ENCODE results near the gene GNB1. TPM values are rescaled to one million over a fixed set of nuclear protein-coding genes. Genes with fewer than 3 reads are reported as not detected.
A peak's percentile ranks its signal among the peaks of the same experiment; 100 is the strongest.

Gene GNB1
- total and polyA plus RNA-seq, 9 of the 15 experiments (the other 6 are each of a cell fraction or from before 2014, with no cell fraction given): 34.3 to 388 (median 114) TPM

- no peak for TF ChIP-seq ZFP91 (CRISPR knock-in tag; IDR thresholded peaks at IDR 0.05)
- no peak for TF ChIP-seq E2F4 (CRISPR knock-in tag; IDR thresholded peaks at IDR 0.05; ENCODE audit: low read depth)
- TF ChIP-seq CBFA2T3 (IDR thresholded peaks at IDR 0.05): no peak
Measured at GRCh38 chr1:1903224-1903623, 12.3 kb upstream of the GNB1 start (continued).

- FAIRE-seq: no peak
- Histone ChIP-seq H3K4me1 (replicated peaks in 1 of 2; ENCODE audit: control insufficient read depth in 2 of 2, insufficient read depth in 2 of 2, low read length in 2 of 2) (peaks cover 6 to 34% of the 10 kb centered on the region in 2 experiments; a peak in 4 of 5 replicates), H3K9me3 (replicated peaks; ENCODE audit: control insufficient read depth, insufficient read depth, low read depth, low read length) (peaks cover 4% of the 10 kb centered on the region; the same call in 1 of the 2 replicates), H3K36me3 (ENCODE audit: control insufficient read depth, insufficient read depth, low read length) (no peaks in the 10 kb centered on the region), H3K27me3 (ENCODE audit: control insufficient read depth in 2 of 2, insufficient read depth in 2 of 2, low read length in 2 of 2) (no peaks in the 10 kb centered on the region; a peak in 1 of 5 replicates), H2AFZ (ENCODE audit: low read depth, low read length) (peak overlapping the region; percentile 44; the same call in 1 of the 2 replicates), H3K79me2 (ENCODE audit: control insufficient read depth, insufficient read depth, low read length) (no peaks in the 10 kb centered on the region), H3K9ac (ENCODE audit: insufficient read depth in 1 of 2, low read depth in 2 of 2, low read length in 2 of 2) (peak overlapping the region in 1 of 2 experiments; percentile 18; a peak in 2 of 4 replicates), H3K27ac (ENCODE audit: extremely low read depth, low read depth, low read length) (no peak overlapping the region), H3K4me3 (no peak overlapping the region), H3K4me2 (ENCODE audit: insufficient read depth, low read length) (no peak overlapping the region), H3K9me1 (ENCODE audit: control insufficient read depth, insufficient read depth, low read length) (no peaks in the 10 kb centered on the region), H4K20me1 (replicated peaks; ENCODE audit: control insufficient read depth, insufficient read depth, low read length) (no peaks in the 10 kb centered on the region)
- POLR2A ChIA-PET: interaction anchor here (1.0 to 1.3 kb wide), 4 partner anchors 13 to 631 kb away, joined by 3 to 6 read pairs (median 5); partner anchors contain the start of gene CALML6
- ATAC-seq: no peak
- BruUV-seq (replicated peaks): no TSS peak
- intact Hi-C loops (cut with micrococcal nuclease): no loop called here
- 36% methylated on average over 11 of the region's 13 CpGs for WGBS (ENCODE audit: insufficient coverage, low coverage, missing lambda C conversion rate)
- in situ Hi-C loops (cut with MboI): no loop called here
- no peak for DNase-seq (ENCODE audit: extremely low read depth in 1 of 4, low spot score in 3 of 4)
- CTCF ChIA-PET (ENCODE audit: low intra/inter-chr PET ratio): no interaction called here
- TF ChIP-seq CHD2 (IDR thresholded peaks at IDR 0.05; ENCODE audit: low read depth, low read length) (no peak), POLR2G (IDR thresholded peaks at IDR 0.05; ENCODE audit: low read depth, low read length) (peak; percentile 22; the same call in 1 of the 2 replicates)
Measured at GRCh38 chr1:1901641-1902294, 10.9 kb upstream of the GNB1 start.
